Endothelial cell of umbilical vein (primary cell): ENCODE results near the gene UBE2E1. TPM values are rescaled to one million over a fixed set of nuclear protein-coding genes. Genes with fewer than 3 reads are reported as not detected.

Source experiments
- BruUV-seq: library from RNA; stranded (reverse); fragments of 400-500 nt; replicated peaks from 2 replicates; lab custom pipeline; 2021; lab: Mats Ljungman, UMichigan
- CTCF ChIA-PET: fragments of 300-600, 350-600 bp; sonication (Branson Sonifier 250); formaldehyde crosslinking; loops from one replicate; lab custom pipeline; 2021; ENCODE audit warnings: antibody characterized with exemption, inconsistent platforms; lab: Charles Lee
- POLR2A ChIA-PET: fragments of 300-600, 350-600 bp; sonication (Branson Sonifier 250); formaldehyde crosslinking; loops from one replicate; lab custom pipeline; 2021; ENCODE audit warnings: antibody characterized with exemption, inconsistent platforms; lab: Charles Lee
- DNase-seq: peaks from one replicate; pipeline ENCODE4 v3.0.0-alpha.2; 2011; ENCODE audit warnings: low read depth, low spot score
- FAIRE-seq: peaks from 2 replicates; lab custom pipeline; 2011; peaks lifted over from hg19 to GRCh38; lab: Jason Lieb, UNC
- H2AFZ ChIP-seq: 2 replicates; pipeline ENCODE4 v1.6.0; 2012; ENCODE audit warnings: low read depth, low read length, control low read depth, inconsistent platforms
- H3K27ac ChIP-seq: 2 replicates; pipeline ENCODE4 v1.5.1; 2011; ENCODE audit warnings: low read depth, mild to moderate bottlenecking, control low read depth, low read length, moderate library complexity; ENCODE audit not compliant: insufficient read depth
- H3K27me3 ChIP-seq, 2 experiments: 2 replicates each; pipeline versions ENCODE4 v1.6.0 to v1.6.1; 2011; ENCODE audit warnings: low read length in 2 of 2, mixed read lengths in 1 of 2; ENCODE audit not compliant: control insufficient read depth in 2 of 2, insufficient read depth in 2 of 2
- H3K36me3 ChIP-seq, 2 experiments: 2 replicates in 1 of 2; 3 replicates in 1 of 2; pipeline ENCODE4 v1.5.1; 2011; ENCODE audit warnings: low read length in 2 of 2, mild to moderate bottlenecking in 1 of 2, moderate library complexity in 1 of 2; ENCODE audit not compliant: control insufficient read depth in 2 of 2, insufficient read depth in 2 of 2; ENCODE audit errors: extremely low read depth in 1 of 2
- H3K4me1 ChIP-seq: 3 replicates; pipeline ENCODE4 v1.5.1; 2011; ENCODE audit warnings: mild to moderate bottlenecking, low read length; ENCODE audit not compliant: control insufficient read depth, insufficient read depth; ENCODE audit errors: extremely low read depth
- H3K4me2 ChIP-seq: 2 replicates; pipeline ENCODE4 v1.6.1; 2011; ENCODE audit warnings: low read length, control low read depth, mixed read lengths; ENCODE audit not compliant: insufficient read depth
- H3K4me3 ChIP-seq, 3 experiments: fragments of 200-600 bp in 1 of 3; sonication (generic), shearing (Covaris generic) in 1 of 3; replicated peaks in 1 of 3; 2 replicates each; pipeline ENCODE4 v1.5.1; 2011 to 2016; ENCODE audit warnings: control low read depth in 3 of 3, low read length in 3 of 3, mild to moderate bottlenecking in 2 of 3, inconsistent platforms in 1 of 3, low read depth in 1 of 3, moderate library complexity in 1 of 3; ENCODE audit not compliant: insufficient read depth in 1 of 3
- H3K79me2 ChIP-seq: 2 replicates; pipeline ENCODE4 v1.6.0; 2012; ENCODE audit warnings: low read length, inconsistent platforms; ENCODE audit not compliant: control insufficient read depth, insufficient read depth
- H3K9ac ChIP-seq: replicated peaks from 2 replicates; pipeline ENCODE3; 2011; ENCODE audit warnings: low read length, control low read depth; ENCODE audit not compliant: insufficient read depth; ENCODE audit errors: extremely low read depth
- H3K9me1 ChIP-seq: replicated peaks from 3 replicates; pipeline ENCODE4 v1.6.0; 2011; ENCODE audit warnings: mild to moderate bottlenecking, low read length; ENCODE audit not compliant: control insufficient read depth, insufficient read depth; ENCODE audit errors: extremely low read depth
- H3K9me3 ChIP-seq: replicated peaks from 2 replicates; pipeline ENCODE4 v1.5.1; 2012; ENCODE audit warnings: low read length, inconsistent platforms; ENCODE audit not compliant: control insufficient read depth, insufficient read depth
- H4K20me1 ChIP-seq: replicated peaks from 2 replicates; pipeline ENCODE3; 2011; ENCODE audit warnings: mild to moderate bottlenecking, low read length; ENCODE audit not compliant: control insufficient read depth, insufficient read depth; ENCODE audit errors: extremely low read depth
- CTCF ChIP-seq, 2 donors: IDR thresholded peaks; 1 replicate in 1 of 2; 2 replicates in 1 of 2; pipeline ENCODE4 v1.5.1; 2011; ENCODE audit warnings: low read length in 2 of 2, mild to moderate bottlenecking in 2 of 2, moderate library complexity in 2 of 2, control low read depth in 1 of 2, inconsistent platforms in 1 of 2, low read depth in 1 of 2; ENCODE audit not compliant: insufficient read depth in 1 of 2; ENCODE audit errors: extremely low read depth in 1 of 2
- EZH2 ChIP-seq: IDR thresholded peaks from 2 replicates; pipeline ENCODE4 v1.6.1; 2012; ENCODE audit warnings: borderline replicate concordance, low read depth, mild to moderate bottlenecking, moderate library complexity, low read length, inconsistent platforms; ENCODE audit not compliant: severe bottlenecking
- FOS ChIP-seq: IDR thresholded peaks from 2 replicates; pipeline ENCODE4 v1.6.1; 2011; ENCODE audit warnings: mild to moderate bottlenecking, low read length, moderate library complexity, borderline replicate concordance; ENCODE audit not compliant: insufficient read depth
- GATA2 ChIP-seq: IDR thresholded peaks from 2 replicates; pipeline ENCODE4 v1.7.0; 2011; ENCODE audit warnings: low read depth, mild to moderate bottlenecking, moderate library complexity, mixed read lengths, low read length; ENCODE audit not compliant: insufficient read length, insufficient read depth
- JUN ChIP-seq: IDR thresholded peaks from 2 replicates; pipeline ENCODE4 v1.6.1; 2011; ENCODE audit warnings: borderline replicate concordance, low read depth; ENCODE audit not compliant: insufficient read length, insufficient read depth
- MYC ChIP-seq: IDR thresholded peaks from one replicate; pipeline ENCODE4 v1.6.1; 2011; ENCODE audit warnings: mild to moderate bottlenecking, low read depth, low read length
- POLR2A ChIP-seq: IDR thresholded peaks from 2 replicates; pipeline ENCODE4 v1.6.1; 2012; ENCODE audit warnings: low read depth, mild to moderate bottlenecking, control low read depth, low read length
- POLR2AphosphoS5 ChIP-seq: IDR thresholded peaks from 2 replicates; pipeline ENCODE4 v1.6.1; 2012; ENCODE audit warnings: low read depth, mild to moderate bottlenecking, control low read depth, low read length, moderate library complexity; ENCODE audit not compliant: insufficient read depth
- dilution Hi-C: fragments of 300-500 bp; cut with MboI; formaldehyde crosslinking; loops from one replicate; pipeline ENCODE4 v1.15.0; 2019; ENCODE audit warnings: low sequenced_read_pairs; ENCODE audit not compliant: extremely low pct_ligation_motif_present
- intact Hi-C: fragments of 100-400 bp; cut with micrococcal nuclease; formaldehyde crosslinking; loops from one replicate; pipeline ENCODE4 v1.10.0; 2022
- polyA plus RNA-seq, 4 experiments: library from polyadenylated mRNA; depleted of rRNA in 3 of 4; stranded (reverse) in 3 of 4; unstranded in 1 of 4; fragments of >200 nt; gene quantifications; 2 replicates each; pipeline versions ENCODE4 v1.2.1 to v1.2.3, GENCODE V29; 2011 to 2012; ENCODE audit warnings: missing spikeins in 1 of 4
- total RNA-seq: library from RNA; stranded (reverse); gene quantifications from 2 replicates; pipeline ENCODE4 v1.2.3, GENCODE V29; 2021
- TF ChIP-seq, protein P1 (sequence below): IDR thresholded peaks from 2 replicates; pipeline ENCODE4 v1.6.1; 2011; ENCODE audit not compliant: insufficient read depth, insufficient read length

The UBE2E1 gene
- total and polyA plus RNA-seq, 2 donors (not counting 3 experiments of a cell fraction or from before 2014, with no cell fraction given): 72.7 to 114 TPM

- dilution Hi-C loops (no loop called here), intact Hi-C loops (no loop called here)
- POLR2A ChIA-PET: no interaction called here
- H3K9me3 ChIP-seq: no peaks in the 10 kb centered on the region
- H3K27me3 ChIP-seq: peaks cover 0 to 5% of the 10 kb centered on the region in 2 experiments
- DNase-seq (no peak), FAIRE-seq (no peak)
- no peaks in the 10 kb centered on the region for H4K20me1 ChIP-seq
- CTCF ChIA-PET: no interaction called here
- no peak overlapping the region for H3K4me3 ChIP-seq
- no peaks in the 10 kb centered on the region for H3K79me2 ChIP-seq
- no TSS peak for BruUV-seq
- no peak overlapping the region for H3K4me2 ChIP-seq
- no peaks in the 10 kb centered on the region for H3K4me1 ChIP-seq
- H2AFZ ChIP-seq: no peak overlapping the region
- no peak overlapping the region for H3K9ac ChIP-seq
- no peak overlapping the region for H3K27ac ChIP-seq
- no peaks in the 10 kb centered on the region for H3K36me3 ChIP-seq
- no peaks in the 10 kb centered on the region for H3K9me1 ChIP-seq
- TF ChIP-seq EZH2 (no peak), CTCF (IDR thresholded peaks at IDR 0.05; ENCODE audit: extremely low read depth in 1 of 2, insufficient read depth in 1 of 2, low read depth in 1 of 2, low read length in 2 of 2) (no peak), FOS (no peak), GATA2 (no peak), POLR2A (no peak), JUN (no peak), POLR2AphosphoS5 (no peak), MYC (no peak)
- TF ChIP-seq, protein P1, sequence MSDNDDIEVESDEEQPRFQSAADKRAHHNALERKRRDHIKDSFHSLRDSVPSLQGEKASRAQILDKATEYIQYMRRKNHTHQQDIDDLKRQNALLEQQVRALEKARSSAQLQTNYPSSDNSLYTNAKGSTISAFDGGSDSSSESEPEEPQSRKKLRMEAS: no peak
These were observed 126.8 kb downstream of the UBE2E1 start for GRCh38 chr3:23932571-23932970.
